IPS-NIHi11 (cell line): Measurements from ENCODE around the gene APOO.

Source experiments
- DNase-seq: peaks from one replicate; pipeline ENCODE4 v3.0.0; 2012; ENCODE audit warnings: mixed read lengths, low spot score

Gene APOO

GRCh38 chrX:23784470-23785331 is 123.0 kb downstream of the APOO start:
- no peak for DNase-seq

DNA sequence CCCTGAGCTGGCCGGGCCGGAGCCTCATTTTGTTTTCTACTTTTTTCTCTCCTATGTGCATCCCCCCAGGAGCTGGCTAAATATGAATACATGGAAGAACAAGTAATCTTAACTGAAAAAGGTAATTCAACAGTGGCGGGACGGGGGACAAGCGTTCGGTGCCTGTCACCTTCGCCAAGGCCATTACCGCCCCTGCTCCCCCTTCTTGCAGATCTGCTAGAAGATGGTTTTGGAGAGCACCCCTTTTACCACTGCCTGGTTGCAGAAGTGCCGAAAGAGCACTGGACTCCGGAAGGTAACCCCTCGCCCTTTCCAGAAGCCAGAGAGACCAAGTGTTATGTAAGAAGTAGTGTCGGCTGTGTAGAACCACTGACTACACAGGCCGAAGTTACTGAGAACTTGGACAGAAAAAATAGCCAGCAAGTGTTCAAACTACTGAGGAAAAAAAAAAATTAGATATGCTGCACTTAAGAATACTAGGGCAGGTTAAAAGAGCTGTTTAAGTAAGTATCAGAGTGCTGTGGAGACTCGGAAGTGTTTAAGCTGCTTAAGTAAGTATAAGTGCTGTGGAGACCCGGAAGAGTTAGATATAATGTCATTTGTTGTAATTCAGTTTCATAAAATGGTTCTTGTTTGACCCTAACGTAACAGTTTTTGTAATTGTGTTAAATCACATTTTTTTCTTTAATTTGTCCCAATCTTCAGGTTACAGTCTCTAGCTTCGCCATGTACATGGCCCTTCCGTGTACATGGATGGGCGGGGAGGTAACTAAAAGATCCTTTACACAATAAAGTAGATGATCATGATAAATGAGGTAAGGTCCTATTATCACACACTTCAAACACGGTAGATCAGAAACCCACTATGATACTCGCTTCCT is 123.9 kb downstream of the APOO start:
- no peak for DNase-seq
